ENCODE results near the gene TOX2. TPM values are rescaled to one million over a fixed set of nuclear protein-coding genes. Genes with fewer than 3 reads are reported as not detected.

The TOX2 gene
- total RNA-seq, 1 donor, result 1.1 TPM

- Histone ChIP-seq H3K79me2 (ENCODE audit: insufficient read depth, low read length) (no peaks in the 10 kb centered on the region), H3K4me3 (ENCODE audit: insufficient read depth, low read length) (no peak overlapping the region), H2AFZ (ENCODE audit: low read length) (no peak overlapping the region), H3K36me3 (ENCODE audit: insufficient read depth, low read length) (no peaks in the 10 kb centered on the region), H3K4me2 (ENCODE audit: insufficient read depth, low read length) (no peak overlapping the region), H3K9me3 (ENCODE audit: low read depth, low read length) (no peaks in the 10 kb centered on the region), H4K20me1 (ENCODE audit: insufficient read depth, low read length) (no peaks in the 10 kb centered on the region), H3K27me3 (ENCODE audit: insufficient read depth, low read length) (no peaks in the 10 kb centered on the region), H3K4me1 (ENCODE audit: insufficient read depth, low read length) (peaks cover 18% of the 10 kb centered on the region), H3K27ac (ENCODE audit: low read depth, low read length) (no peak overlapping the region)
- no peak for DNase-seq (ENCODE audit: insufficient read length, low spot score, missing footprints)
- TF ChIP-seq CTCF (IDR thresholded peaks at IDR 0.05; ENCODE audit: extremely low read depth, low read depth, low read length), result no peak
These were observed 58.6 kb downstream of the TOX2 start for GRCh38 chr20:43973231-43973630.

- Histone ChIP-seq H3K4me3 (ENCODE audit: insufficient read depth, low read length) (no peak overlapping the region), H4K20me1 (ENCODE audit: insufficient read depth, low read length) (no peaks in the 10 kb centered on the region), H3K27ac (ENCODE audit: low read depth, low read length) (no peak overlapping the region), H3K9me3 (ENCODE audit: low read depth, low read length) (no peaks in the 10 kb centered on the region), H2AFZ (ENCODE audit: low read length) (no peak overlapping the region), H3K36me3 (ENCODE audit: insufficient read depth, low read length) (no peaks in the 10 kb centered on the region), H3K79me2 (ENCODE audit: insufficient read depth, low read length) (no peaks in the 10 kb centered on the region), H3K4me1 (ENCODE audit: insufficient read depth, low read length) (peaks cover 18% of the 10 kb centered on the region), H3K4me2 (ENCODE audit: insufficient read depth, low read length) (no peak overlapping the region), H3K27me3 (ENCODE audit: insufficient read depth, low read length) (no peaks in the 10 kb centered on the region)
- no peak for TF ChIP-seq CTCF (IDR thresholded peaks at IDR 0.05; ENCODE audit: extremely low read depth, low read depth, low read length)
- no peak for DNase-seq (ENCODE audit: insufficient read length, low spot score, missing footprints)
These were observed 59.2 kb downstream of the TOX2 start for GRCh38 chr20:43973671-43974450.

- Histone ChIP-seq H2AFZ (ENCODE audit: low read length) (no peak overlapping the region), H3K4me1 (ENCODE audit: insufficient read depth, low read length) (peaks cover 18% of the 10 kb centered on the region), H3K4me3 (ENCODE audit: insufficient read depth, low read length) (no peak overlapping the region), H3K9me3 (ENCODE audit: low read depth, low read length) (no peaks in the 10 kb centered on the region), H3K79me2 (ENCODE audit: insufficient read depth, low read length) (no peaks in the 10 kb centered on the region), H4K20me1 (ENCODE audit: insufficient read depth, low read length) (no peaks in the 10 kb centered on the region), H3K4me2 (ENCODE audit: insufficient read depth, low read length) (no peak overlapping the region), H3K27me3 (ENCODE audit: insufficient read depth, low read length) (no peaks in the 10 kb centered on the region), H3K27ac (ENCODE audit: low read depth, low read length) (peak overlapping the region; percentile 41), H3K36me3 (ENCODE audit: insufficient read depth, low read length) (no peaks in the 10 kb centered on the region)
- no peak for TF ChIP-seq CTCF (IDR thresholded peaks at IDR 0.05; ENCODE audit: extremely low read depth, low read depth, low read length)
- DNase-seq (ENCODE audit: insufficient read length, low spot score, missing footprints), result no peak
These were observed 60.0 kb downstream of the TOX2 start for GRCh38 chr20:43974695-43975094.

GRCh38 chr20:43975096-43975768 is 60.6 kb downstream of the TOX2 start:
- H4K20me1 ChIP-seq (ENCODE audit: insufficient read depth, low read length), result no peaks in the 10 kb centered on the region
- no peaks in the 10 kb centered on the region for H3K36me3 ChIP-seq (ENCODE audit: insufficient read depth, low read length)
- peaks cover 18% of the 10 kb centered on the region for H3K4me1 ChIP-seq (ENCODE audit: insufficient read depth, low read length)
- H3K27me3 ChIP-seq (ENCODE audit: insufficient read depth, low read length), result no peaks in the 10 kb centered on the region
- TF ChIP-seq CTCF (IDR thresholded peaks at IDR 0.05; ENCODE audit: extremely low read depth, low read depth, low read length), result no peak
- peak overlapping the region; percentile 41 for H3K27ac ChIP-seq (ENCODE audit: low read depth, low read length)
- H3K79me2 ChIP-seq (ENCODE audit: insufficient read depth, low read length), result no peaks in the 10 kb centered on the region
- no peak overlapping the region for H3K4me2 ChIP-seq (ENCODE audit: insufficient read depth, low read length)
- no peak overlapping the region for H2AFZ ChIP-seq (ENCODE audit: low read length)
- peak; percentile 93 for DNase-seq (ENCODE audit: insufficient read length, low spot score, missing footprints)
- no peak overlapping the region for H3K4me3 ChIP-seq (ENCODE audit: insufficient read depth, low read length)
- no peaks in the 10 kb centered on the region for H3K9me3 ChIP-seq (ENCODE audit: low read depth, low read length)
